ENCODE measurements around the gene L3MBTL2. TPM values are rescaled to one million over a fixed set of nuclear protein-coding genes. Genes with fewer than 3 reads are reported as not detected.

L3MBTL2 gene
- total and polyA plus RNA-seq, 3 donors from 2014 or later = 32.8 to 39.7 (median 34.6) TPM

- intact Hi-C loops (cut with DNase I; ENCODE audit: low total_unique reads) = no loop called here
- peaks cover 21% of the 10 kb centered on the region for H3K4me1 ChIP-seq
- no peak for DNase-seq
- WGBS, 2 donors = 93 to 94% methylated on average over 7 of the region's 7 CpGs
- no peaks in the 10 kb centered on the region for H3K36me3 ChIP-seq (ENCODE audit: low read depth, missing control alignments)
- TF ChIP-seq CTCF (IDR thresholded peaks at IDR 0.05) (no peak), POLR2A (IDR thresholded peaks at IDR 0.05) (no peak)
- no peaks in the 10 kb centered on the region for H3K27me3 ChIP-seq
- peak overlapping the region in 1 of 2 donors; percentile 50 for H3K27ac ChIP-seq
- H3K4me3 ChIP-seq = no peak overlapping the region
- H3K9me3 ChIP-seq = no peaks in the 10 kb centered on the region
Measured at GRCh38 chr22:41273128-41273527, 68.0 kb downstream of the L3MBTL2 start.

DNA sequence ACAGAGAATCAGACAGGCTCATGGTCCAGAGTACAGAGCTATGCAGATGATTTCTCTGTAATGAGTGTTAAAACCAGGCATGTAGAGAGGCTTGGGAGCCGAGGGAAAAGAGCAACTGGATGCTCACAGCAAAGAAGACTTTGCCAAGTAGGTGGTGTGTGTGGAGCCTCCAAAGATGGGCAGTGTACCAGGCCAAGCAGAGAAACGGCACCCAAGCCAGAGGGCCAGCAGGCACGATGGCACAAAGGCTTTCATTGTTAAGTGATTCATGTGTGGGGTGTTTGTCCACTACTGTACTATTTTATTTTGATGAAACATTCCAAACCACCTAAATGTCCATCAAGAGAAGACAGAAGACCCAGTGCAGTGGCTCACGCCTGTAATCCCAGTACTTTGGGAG is 69.7 kb downstream of the L3MBTL2 start:
- no peaks in the 10 kb centered on the region for H3K36me3 ChIP-seq (ENCODE audit: low read depth, missing control alignments)
- no peaks in the 10 kb centered on the region for H3K9me3 ChIP-seq
- TF ChIP-seq CTCF (IDR thresholded peaks at IDR 0.05) (no peak), POLR2A (IDR thresholded peaks at IDR 0.05) (no peak)
- H3K27me3 ChIP-seq = no peaks in the 10 kb centered on the region
- 59 to 83% methylated on average over 4 of the region's 4 CpGs for WGBS, 2 donors
- H3K4me1 ChIP-seq = peaks cover 33% of the 10 kb centered on the region
- no peak overlapping the region for H3K4me3 ChIP-seq
- intact Hi-C loops (cut with DNase I; ENCODE audit: low total_unique reads) = no loop called here
- DNase-seq = peak; percentile 82
- H3K27ac ChIP-seq = no peak overlapping the region

- Histone ChIP-seq H3K27ac (peak overlapping the region in 1 of 2 donors; percentile 6), H3K9me3 (no peaks in the 10 kb centered on the region), H3K27me3 (no peaks in the 10 kb centered on the region), H3K4me3 (no peak overlapping the region), H3K36me3 (ENCODE audit: low read depth, missing control alignments) (no peaks in the 10 kb centered on the region), H3K4me1 (peaks cover 42% of the 10 kb centered on the region)
- DNase-seq = no peak
- no peak for TF ChIP-seq POLR2A (IDR thresholded peaks at IDR 0.05)
- no peak for TF ChIP-seq CTCF (IDR thresholded peaks at IDR 0.05)
- WGBS, 2 donors = 53 to 68% methylated on average over 3 of the region's 3 CpGs
- intact Hi-C loops (cut with DNase I; ENCODE audit: low total_unique reads) = no loop called here
Measured at GRCh38 chr22:41280065-41280464, 75.0 kb downstream of the L3MBTL2 start.

- H3K27ac ChIP-seq = peak overlapping the region; percentile 43 to 67
- no peaks in the 10 kb centered on the region for H3K27me3 ChIP-seq
- TF ChIP-seq POLR2A (IDR thresholded peaks at IDR 0.05) (no peak), CTCF (IDR thresholded peaks at IDR 0.05) (no peak)
- H3K9me3 ChIP-seq = no peaks in the 10 kb centered on the region
- WGBS, 2 donors = 74 to 81% methylated on average over 2 of the region's 2 CpGs
- intact Hi-C loops (cut with DNase I; ENCODE audit: low total_unique reads) = no loop called here
- no peak for DNase-seq
- no peak overlapping the region for H3K4me3 ChIP-seq
- no peaks in the 10 kb centered on the region for H3K36me3 ChIP-seq (ENCODE audit: low read depth, missing control alignments)
- peaks cover 38% of the 10 kb centered on the region for H3K4me1 ChIP-seq
Measured at GRCh38 chr22:41280854-41281253, 75.7 kb downstream of the L3MBTL2 start.

Small RNA genes lying within 50 kb of the gene (microRNA-seq; reads per million reads assigned to microRNA genes)
- gene MIR6889 (ENCODE audit: borderline number of aligned reads in 2 of 2, borderline replicate concordance in 1 of 2) = 0 to 0.69 reads per million in 2 donors

Small RNA genes lying within 50 kb of the gene (small RNA-seq; reads per million reads assigned to genes)
- 0 reads per million in 2 donors for gene MIR6889
- gene RNU6-375P = 0 reads per million in 2 donors

Other genes starting within 250 kb of the L3MBTL2 start
- gene EP300, start 112.7 kb upstream of the L3MBTL2 start, total RNA-seq = 100 to 1,000 TPM; 221 to 242 TPM
- 59.2 TPM for gene EP300, start 112.7 kb upstream of the L3MBTL2 start, polyA plus RNA-seq (ENCODE audit: insufficient read depth, low read depth, low replicate concordance)
- gene CHADL, start 35.6 kb downstream of the L3MBTL2 start, total RNA-seq = 10 to 100 TPM in 1 of 2 donors, 1 to 10 TPM in 1; 6.5 to 12.8 TPM
- gene CHADL, start 35.6 kb downstream of the L3MBTL2 start, polyA plus RNA-seq (ENCODE audit: insufficient read depth, low read depth, low replicate concordance) = 9.1 TPM
- 100 to 1,000 TPM; 212 to 319 TPM for gene RANGAP1, start 80.9 kb downstream of the L3MBTL2 start, total RNA-seq
- 277 TPM for gene RANGAP1, start 80.9 kb downstream of the L3MBTL2 start, polyA plus RNA-seq (ENCODE audit: insufficient read depth, low read depth, low replicate concordance)
- 10 to 100 TPM; 56.4 to 63.0 TPM for gene ZC3H7B, start 96.2 kb downstream of the L3MBTL2 start, total RNA-seq
- 38.9 TPM for gene ZC3H7B, start 96.2 kb downstream of the L3MBTL2 start, polyA plus RNA-seq (ENCODE audit: insufficient read depth, low read depth, low replicate concordance)
- gene TEF, start 176.6 kb downstream of the L3MBTL2 start, total RNA-seq = 10 to 100 TPM; 32.8 to 40.9 TPM
- 25.6 TPM for gene TEF, start 176.6 kb downstream of the L3MBTL2 start, polyA plus RNA-seq (ENCODE audit: insufficient read depth, low read depth, low replicate concordance)
- 10 to 100 TPM; 35.4 to 41.7 TPM for gene TOB2, start 241.5 kb downstream of the L3MBTL2 start, total RNA-seq
- 32.7 TPM for gene TOB2, start 241.5 kb downstream of the L3MBTL2 start, polyA plus RNA-seq (ENCODE audit: insufficient read depth, low read depth, low replicate concordance)

Measured in testis (tissue), 3 donors.